ENCODE results near the gene PHLPP2.

- TF ChIP-seq CTCF (IDR thresholded peaks at IDR 0.05) = no peak
- TF ChIP-seq POLR2A (IDR thresholded peaks at IDR 0.05) = no peak
Measured at GRCh38 chr16:71649704-71650103, 74.8 kb downstream of the PHLPP2 start.

Measured in esophagus squamous epithelium (tissue), 4 donors.